Endothelial cell of umbilical vein (primary cell): ENCODE data around the gene BNIP5.

Experiments
- CTCF ChIP-seq, 2 donors: IDR thresholded peaks; 1 replicate in 1 of 2; 2 replicates in 1 of 2; pipeline ENCODE4 v1.5.1; 2011; ENCODE audit warnings: low read length in 2 of 2, mild to moderate bottlenecking in 2 of 2, moderate library complexity in 2 of 2, control low read depth in 1 of 2, inconsistent platforms in 1 of 2, low read depth in 1 of 2; ENCODE audit not compliant: insufficient read depth in 1 of 2; ENCODE audit errors: extremely low read depth in 1 of 2
- EZH2 ChIP-seq: IDR thresholded peaks from 2 replicates; pipeline ENCODE4 v1.6.1; 2012; ENCODE audit warnings: borderline replicate concordance, low read depth, mild to moderate bottlenecking, moderate library complexity, low read length, inconsistent platforms; ENCODE audit not compliant: severe bottlenecking
- FOS ChIP-seq: IDR thresholded peaks from 2 replicates; pipeline ENCODE4 v1.6.1; 2011; ENCODE audit warnings: mild to moderate bottlenecking, low read length, moderate library complexity, borderline replicate concordance; ENCODE audit not compliant: insufficient read depth
- GATA2 ChIP-seq: IDR thresholded peaks from 2 replicates; pipeline ENCODE4 v1.7.0; 2011; ENCODE audit warnings: low read depth, mild to moderate bottlenecking, moderate library complexity, mixed read lengths, low read length; ENCODE audit not compliant: insufficient read length, insufficient read depth
- JUN ChIP-seq: IDR thresholded peaks from 2 replicates; pipeline ENCODE4 v1.6.1; 2011; ENCODE audit warnings: borderline replicate concordance, low read depth; ENCODE audit not compliant: insufficient read length, insufficient read depth
- MYC ChIP-seq: IDR thresholded peaks from one replicate; pipeline ENCODE4 v1.6.1; 2011; ENCODE audit warnings: mild to moderate bottlenecking, low read depth, low read length
- POLR2A ChIP-seq: IDR thresholded peaks from 2 replicates; pipeline ENCODE4 v1.6.1; 2012; ENCODE audit warnings: low read depth, mild to moderate bottlenecking, control low read depth, low read length
- POLR2AphosphoS5 ChIP-seq: IDR thresholded peaks from 2 replicates; pipeline ENCODE4 v1.6.1; 2012; ENCODE audit warnings: low read depth, mild to moderate bottlenecking, control low read depth, low read length, moderate library complexity; ENCODE audit not compliant: insufficient read depth
- TF ChIP-seq, protein P1 (sequence below): IDR thresholded peaks from 2 replicates; pipeline ENCODE4 v1.6.1; 2011; ENCODE audit not compliant: insufficient read depth, insufficient read length

GRCh38 chr6:36333171-36333895, 3.4 kb downstream of the BNIP5 start:
- no peak for TF ChIP-seq CTCF (IDR thresholded peaks at IDR 0.05; ENCODE audit: extremely low read depth in 1 of 2, insufficient read depth in 1 of 2, low read depth in 1 of 2, low read length in 2 of 2)
- no peak for TF ChIP-seq POLR2AphosphoS5
- TF ChIP-seq EZH2 = peak; percentile 7
- no peak for TF ChIP-seq POLR2A
- TF ChIP-seq, protein P1, sequence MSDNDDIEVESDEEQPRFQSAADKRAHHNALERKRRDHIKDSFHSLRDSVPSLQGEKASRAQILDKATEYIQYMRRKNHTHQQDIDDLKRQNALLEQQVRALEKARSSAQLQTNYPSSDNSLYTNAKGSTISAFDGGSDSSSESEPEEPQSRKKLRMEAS = no peak
- no peak for TF ChIP-seq MYC
- no peak for TF ChIP-seq GATA2
- no peak for TF ChIP-seq JUN
- TF ChIP-seq FOS = no peak
